GM19035 (cell line): Measurements from ENCODE around the gene ZP3.
"Not testable (repeated sequence)": the region's sequence is repeated elsewhere in the genome, so short reads cannot be mapped to it uniquely, and the experiment has no call there.

Experiments
- ATAC-seq: cut with Tn5 transposase; IDR thresholded peaks from one replicate; pipeline ENCODE4 v1.9.1; 2021; ENCODE audit not compliant: unreplicated experiment

The ZP3 gene

DNA sequence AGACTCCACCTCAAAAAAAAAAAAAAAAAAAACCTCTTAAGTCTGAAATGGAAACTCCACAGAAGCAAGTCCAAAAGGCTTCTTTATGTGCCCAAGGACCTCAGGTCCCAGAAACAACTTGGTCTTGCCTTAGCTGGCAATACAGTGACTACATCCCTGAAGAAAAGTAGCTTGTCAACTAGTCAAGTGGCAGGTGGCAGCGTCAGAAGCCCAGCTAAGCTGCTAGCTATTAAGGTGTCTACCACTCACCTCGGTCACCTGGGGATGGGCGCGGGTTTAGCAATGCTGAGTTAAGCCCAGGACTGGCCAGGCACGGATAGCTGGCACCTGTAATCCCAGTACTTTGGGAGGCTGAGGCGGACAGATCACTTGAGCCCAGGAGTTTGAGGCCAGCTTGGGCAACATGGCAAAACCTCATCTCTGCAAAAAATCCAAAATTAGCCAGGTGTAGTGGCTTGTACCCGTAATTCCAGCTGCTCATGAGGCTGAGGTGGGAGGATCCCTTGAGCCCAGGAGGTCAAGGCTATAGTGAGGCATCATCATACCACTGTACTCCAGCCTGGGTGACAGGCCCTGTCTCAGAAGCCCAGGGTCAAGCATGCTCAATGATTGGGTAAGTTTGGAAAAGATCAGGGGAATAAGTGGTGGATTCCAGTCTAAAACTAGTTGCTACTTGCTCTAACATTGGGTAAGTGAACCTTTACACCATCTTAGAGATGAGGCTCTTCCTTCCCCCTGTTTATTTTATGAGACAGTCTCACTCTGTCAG lies 14.6 kb downstream of the ZP3 start:
- not testable (repeated sequence) for ATAC-seq

DNA sequence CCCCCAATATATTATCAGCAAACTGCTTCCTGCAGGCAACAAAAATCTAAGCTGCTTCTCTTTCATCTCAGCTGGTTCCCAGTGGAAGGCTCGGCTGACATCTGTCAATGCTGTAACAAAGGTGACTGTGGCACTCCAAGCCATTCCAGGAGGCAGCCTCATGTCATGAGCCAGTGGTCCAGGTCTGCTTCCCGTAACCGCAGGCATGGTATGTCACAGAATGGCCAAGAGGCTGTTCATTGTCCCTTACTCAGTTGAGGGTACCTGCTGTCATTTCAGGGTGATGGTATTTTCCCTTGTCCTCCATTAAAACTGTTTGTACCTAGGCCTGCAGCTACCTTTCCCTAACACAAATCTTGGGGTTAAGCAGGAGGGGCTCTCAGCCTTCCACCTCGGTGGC lies 15.7 kb downstream of the ZP3 start:
- ATAC-seq, result not testable (repeated sequence)

DNA sequence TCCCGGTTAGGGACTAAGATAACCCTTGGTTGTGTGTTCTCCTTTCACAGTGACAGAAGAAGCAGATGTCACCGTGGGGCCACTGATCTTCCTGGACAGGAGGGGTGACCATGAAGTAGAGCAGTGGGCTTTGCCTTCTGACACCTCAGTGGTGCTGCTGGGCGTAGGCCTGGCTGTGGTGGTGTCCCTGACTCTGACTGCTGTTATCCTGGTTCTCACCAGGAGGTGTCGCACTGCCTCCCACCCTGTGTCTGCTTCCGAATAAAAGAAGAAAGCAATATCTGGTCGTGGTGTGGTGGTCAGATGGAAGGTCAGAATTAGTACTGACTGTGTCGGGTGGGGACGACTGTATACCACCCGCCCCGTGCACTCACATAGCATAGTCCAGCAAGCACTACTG lies 17.0 kb downstream of the ZP3 start:
- ATAC-seq, result not testable (repeated sequence)

DNA sequence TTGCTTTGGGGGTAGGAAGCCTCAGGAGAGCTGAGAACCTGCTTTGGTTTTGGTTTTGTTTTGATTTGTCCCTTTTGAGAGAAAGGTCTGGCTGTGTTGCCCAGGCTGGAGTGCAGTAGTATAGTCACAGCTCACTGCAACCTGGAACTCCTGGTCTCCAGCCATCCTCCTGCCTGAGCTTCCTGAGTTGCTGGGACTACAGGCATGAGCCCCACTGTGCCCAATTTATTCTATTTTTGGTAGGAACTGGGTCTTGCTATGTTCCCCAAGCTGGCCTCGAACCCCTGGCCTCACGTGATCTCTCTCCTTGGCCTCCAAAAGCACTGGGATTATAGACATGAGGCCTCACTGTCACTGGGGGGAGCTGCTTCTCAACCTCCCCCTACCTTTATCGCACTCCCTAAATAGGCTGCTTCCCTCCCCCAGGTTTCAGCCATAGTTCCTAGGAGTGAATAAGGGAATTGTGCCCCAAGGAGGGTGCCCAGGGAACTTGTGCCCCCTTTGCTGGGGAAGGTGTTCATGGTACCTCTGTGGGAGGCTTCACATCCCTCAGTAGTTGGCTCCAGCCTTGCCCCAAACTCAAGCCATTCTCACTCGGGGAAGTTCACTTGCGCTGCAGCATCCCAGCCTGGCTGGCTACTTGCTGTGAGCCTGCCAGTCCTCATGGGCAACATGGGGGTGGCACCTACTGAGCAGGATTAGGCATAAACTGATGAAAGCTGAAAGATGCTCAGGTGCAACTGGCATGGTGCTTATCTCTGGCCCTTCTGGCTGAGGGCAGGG lies 18.1 kb downstream of the ZP3 start:
- not testable (repeated sequence) for ATAC-seq

DNA sequence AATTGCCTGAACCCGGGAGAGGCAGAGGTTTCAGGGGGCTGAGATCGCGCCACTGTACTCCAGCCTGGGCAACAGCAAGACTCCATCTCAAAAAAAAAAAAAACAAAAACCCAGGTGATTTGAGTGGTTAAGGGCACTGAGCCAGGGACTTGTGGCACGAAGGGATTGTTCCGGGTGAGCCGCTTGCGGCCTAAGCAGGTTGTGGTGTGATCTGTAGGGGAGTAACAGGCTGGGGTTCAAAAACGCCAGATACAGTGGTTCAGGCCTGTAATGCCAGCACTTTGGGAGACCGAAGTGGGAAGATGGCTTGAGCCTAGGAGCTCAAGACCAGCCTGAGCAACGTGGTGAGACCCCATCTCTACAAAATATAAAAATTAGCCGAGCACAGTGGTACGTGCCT lies 19.1 kb downstream of the ZP3 start:
- not testable (repeated sequence) for ATAC-seq

DNA sequence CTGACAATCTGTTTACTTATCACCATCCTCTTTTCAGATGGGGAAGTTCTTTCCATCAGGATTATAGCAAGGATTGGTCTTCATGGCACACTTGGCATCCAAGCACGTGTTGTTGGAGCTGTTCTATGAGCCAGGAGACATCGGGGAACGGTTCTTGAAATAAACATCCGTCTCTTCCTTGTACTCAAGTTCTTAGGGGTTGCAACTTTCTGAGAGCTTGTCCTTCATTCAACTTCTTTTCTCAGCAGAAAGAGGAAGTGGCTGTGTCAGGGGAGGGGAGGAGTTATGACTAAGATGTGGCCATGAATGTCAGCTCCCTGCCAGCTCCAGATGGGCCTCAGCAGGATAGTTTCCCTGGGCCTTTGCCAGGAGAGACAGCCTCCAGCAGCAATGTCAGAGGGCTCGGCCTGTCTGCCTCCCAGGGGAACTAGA lies 20.8 kb downstream of the ZP3 start:
- peak; percentile 79 for ATAC-seq

DNA sequence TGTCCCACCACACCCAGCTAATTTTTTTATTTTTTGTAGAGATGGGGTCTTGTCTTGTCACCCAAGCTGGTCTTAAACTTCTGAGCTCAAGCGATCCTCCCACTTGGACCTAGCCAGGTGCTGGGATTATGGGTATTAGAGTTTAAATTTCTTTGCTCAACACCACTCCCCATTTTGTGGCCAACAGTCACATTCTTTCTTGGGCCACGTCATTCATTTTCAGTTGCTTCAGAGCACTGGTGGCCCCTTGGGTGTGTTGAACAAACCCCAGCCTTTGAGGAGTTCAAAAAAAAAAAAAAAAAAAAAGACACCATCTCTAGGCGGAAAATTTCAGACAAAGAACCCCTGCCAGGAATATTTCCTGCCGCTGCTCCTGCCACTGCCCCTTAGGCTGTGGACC lies 32.3 kb downstream of the ZP3 start:
- not testable (repeated sequence) for ATAC-seq

DNA sequence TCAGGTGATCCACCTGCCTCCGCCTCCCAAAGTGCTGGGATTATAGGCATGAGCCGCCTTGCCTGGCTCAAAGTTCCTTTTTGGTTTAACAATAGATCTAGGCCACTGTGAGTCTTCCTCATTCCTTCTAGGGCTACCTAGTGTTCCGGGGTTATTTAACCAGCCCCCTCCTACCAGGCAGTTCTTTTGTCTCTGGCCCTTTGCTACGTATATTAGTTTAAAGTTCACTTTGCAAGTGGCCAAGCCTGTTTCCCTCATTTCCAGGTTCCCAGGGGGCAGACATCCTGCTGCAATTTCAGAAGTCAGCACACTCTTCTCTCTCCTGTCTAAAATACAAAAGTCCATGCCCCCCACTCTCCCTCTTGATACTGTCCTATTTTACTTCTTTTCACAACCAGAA lies 33.8 kb downstream of the ZP3 start:
- not testable (repeated sequence) for ATAC-seq

DNA sequence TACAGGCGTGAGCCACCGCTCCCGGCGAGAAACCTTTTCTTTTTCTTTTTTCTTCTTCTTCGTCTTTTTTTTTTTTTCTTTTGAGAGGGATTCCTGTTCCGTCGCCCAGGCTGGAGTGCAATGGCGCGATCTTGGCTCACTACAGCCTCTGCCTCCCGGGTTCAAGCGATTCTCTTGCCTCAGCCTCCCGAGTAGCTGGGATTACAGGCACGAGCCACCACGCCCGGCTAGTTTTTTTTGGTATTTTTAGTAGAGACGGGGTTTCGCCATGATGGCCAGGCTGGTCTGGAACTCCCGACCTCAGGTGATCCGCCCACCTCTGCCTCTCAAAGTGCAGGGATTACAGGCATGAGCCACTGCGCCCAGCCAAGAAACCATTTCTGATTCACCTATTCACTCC lies 36.0 kb downstream of the ZP3 start:
- ATAC-seq, result not testable (repeated sequence)

DNA sequence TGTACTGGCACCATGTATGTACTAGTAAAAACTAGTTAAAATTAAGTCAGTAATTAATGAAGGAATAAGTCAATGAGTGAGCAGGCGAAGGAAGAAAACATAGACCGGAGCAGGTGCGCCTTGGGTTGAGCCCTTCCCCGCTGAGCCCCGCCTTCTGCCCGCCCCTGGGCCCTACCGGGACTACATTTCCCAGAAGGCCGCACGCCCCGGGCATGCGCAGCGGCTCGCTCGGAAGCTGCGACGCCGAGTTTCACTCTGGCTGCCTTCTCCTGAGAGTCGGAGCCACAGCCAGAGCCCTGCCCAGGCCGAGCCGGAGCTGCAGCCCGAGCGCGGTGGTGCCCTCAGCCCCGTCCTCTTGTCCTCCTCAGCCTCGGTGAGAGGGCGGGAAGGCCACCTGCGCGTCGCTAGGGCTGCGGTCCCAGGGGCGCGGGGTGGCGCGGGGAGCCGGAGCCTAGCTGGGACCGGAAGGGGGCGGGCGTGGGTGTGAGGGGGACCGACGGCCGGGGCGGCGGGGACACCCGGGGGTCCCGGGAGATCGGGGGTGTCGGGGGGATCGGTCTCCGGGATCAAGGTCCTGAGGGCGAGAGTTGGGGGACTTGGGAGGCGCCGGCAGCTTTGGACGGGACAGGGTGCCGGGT lies 36.8 kb downstream of the ZP3 start, which contains the start of gene DTX2:
DTX2 (plus strand) TSS at position 246 of the 638 bp plus-strand sequence. CDS start 18,801 bp downstream, outside the sequence.
- ATAC-seq, result peak; percentile 99

DNA sequence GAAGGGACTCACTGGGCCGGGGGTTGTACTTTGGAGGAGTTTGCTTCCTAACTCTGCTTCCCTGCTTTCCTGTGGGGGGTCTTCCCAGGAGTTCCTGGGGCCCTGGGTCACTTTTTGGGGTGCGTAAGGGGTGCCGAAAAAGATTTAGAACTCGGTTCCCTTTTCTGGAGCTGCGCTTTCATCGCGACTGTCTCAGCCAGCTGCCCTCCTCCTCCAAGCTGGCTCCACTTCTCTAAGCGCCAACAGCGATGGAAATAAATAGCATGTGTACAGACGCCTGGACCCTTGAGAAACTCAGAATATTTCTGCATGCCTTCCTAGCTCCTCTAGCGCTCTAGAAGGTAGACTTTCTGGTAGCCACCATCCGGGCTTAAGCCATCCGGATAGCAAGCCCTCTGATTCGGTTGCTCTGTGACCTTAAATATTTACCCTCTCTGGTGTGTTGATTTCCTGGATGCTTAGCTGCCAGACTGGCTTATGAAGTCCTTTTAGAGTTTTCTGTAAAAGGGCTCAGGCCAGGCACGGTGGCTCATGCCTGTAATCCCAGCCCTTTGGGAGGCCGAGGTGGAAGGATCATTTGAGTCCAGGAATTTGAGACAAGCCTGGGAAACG lies 37.6 kb downstream of the ZP3 start:
- ATAC-seq, result peak; percentile 20

DNA sequence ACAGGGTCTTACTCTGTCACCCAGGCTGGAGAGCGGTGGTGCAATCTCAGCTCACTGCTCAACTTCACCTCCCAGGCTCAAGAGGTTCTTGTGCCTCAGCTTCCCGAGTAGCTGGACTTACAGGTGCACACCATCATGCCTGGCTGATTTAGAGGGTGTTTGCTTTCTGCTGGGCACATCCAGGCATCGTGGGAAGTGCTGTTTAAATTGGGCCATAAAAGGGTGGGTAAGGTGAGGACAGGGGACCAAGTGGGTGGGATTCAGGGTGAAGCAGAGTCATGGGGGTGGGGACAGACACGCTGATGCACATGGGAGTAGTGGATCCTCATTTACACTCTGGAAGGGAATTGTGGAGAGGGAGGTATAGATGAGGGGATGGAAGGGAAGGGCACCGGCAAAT lies 40.2 kb downstream of the ZP3 start:
- ATAC-seq, result not testable (repeated sequence)

DNA sequence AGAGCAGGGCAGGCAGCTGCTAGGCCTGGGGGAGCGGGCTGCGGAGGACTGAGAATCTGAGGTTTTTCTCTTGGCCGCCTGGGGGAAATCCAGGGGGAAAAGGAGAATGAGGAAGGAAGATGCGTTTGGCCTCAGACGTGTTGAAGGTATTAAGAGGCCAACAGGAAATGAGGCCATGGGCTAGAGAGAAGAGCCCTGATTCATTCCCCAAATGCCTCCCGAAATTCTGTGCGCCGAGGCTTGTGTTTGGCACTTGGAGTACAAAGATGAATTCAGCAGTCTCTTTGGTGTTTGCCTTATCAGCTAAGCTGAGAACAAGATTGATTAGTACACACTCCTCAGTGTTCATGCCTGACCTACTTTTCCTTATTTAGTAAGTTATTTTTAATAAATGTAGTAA lies 41.2 kb downstream of the ZP3 start:
- ATAC-seq, result not testable (repeated sequence)

DNA sequence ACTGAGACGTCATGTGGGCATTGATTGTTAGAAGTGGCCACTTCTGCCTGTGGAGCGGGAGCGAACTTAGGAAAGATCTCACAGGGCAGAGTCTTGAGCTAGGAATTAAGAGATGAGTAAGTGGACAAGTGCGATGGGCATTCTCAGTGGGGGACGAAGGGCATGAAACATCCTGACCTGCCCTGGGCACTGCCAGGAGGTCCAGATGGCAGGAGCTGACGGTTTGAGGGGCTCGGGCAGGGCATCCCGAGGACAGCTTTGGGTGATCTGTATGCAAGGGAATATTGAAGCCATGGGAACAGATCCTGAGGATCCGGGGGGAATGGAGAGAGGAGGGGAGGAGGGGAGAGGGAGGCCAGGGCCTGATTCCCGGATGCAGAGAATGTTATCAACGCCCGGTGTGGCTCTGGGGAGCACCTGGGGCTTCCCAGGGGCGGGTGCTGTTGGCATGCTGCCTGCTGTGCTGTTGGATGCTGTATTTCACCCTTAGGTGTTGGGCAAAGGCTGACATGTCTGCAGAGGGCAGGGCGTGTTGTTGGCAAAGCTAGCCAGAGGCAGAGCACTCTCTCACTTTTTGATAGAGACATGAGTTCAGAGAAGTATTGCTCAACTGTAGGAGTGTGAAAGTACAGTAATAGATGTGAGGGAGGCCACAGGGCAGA lies 43.1 kb downstream of the ZP3 start:
- not testable (repeated sequence) for ATAC-seq

DNA sequence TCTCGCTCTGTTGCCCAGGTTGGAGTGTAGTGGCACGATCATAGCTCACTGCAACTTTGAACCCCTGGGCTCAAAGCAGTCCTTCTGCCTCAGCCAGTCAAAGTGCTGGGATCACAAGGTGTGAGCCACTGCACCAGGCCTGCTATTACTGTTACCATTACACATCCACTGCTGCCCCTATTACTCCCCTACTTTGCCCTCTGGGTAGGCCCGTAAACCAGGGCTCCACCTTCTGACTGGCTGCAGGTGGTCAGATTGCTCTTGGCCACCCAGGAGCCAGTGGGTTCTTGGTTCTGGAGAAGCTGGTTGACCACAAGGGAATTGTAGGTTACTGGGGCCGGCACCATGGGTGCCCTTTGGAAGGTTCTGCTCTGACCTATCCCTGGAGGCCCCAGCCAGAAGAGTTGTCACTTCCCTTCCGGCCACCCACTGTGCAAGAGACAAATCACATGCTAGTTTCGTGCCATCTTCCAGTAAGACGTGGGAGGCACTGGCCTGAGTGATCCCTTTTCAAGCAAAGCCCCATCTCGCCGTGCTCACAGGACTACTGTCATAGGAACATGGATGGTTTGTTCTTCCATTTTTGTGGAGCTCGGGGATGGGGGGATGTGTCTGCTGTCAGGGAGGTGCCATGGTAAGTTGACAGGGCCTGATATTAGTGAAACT lies 46.9 kb downstream of the ZP3 start:
- not testable (repeated sequence) for ATAC-seq

DNA sequence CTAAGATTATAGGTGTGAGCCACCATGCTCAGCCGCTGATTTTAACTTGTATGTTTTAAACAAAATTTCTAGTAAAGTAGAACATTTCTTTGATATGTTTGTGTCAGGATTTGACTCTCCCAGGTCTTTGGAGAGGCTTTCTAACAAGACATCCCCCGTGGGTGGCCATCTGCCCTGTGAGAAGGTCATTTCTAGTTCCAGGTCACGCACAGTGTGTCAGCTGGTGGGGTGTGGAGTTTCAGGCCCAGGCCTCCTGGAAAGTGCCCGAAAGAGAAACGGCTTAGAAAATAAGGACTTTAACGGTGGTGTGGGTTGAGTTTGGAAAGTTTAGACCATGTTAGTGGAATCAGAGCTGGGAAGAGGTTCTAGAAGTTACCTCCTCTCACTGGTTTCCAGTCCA lies 48.3 kb downstream of the ZP3 start:
- not testable (repeated sequence) for ATAC-seq

DNA sequence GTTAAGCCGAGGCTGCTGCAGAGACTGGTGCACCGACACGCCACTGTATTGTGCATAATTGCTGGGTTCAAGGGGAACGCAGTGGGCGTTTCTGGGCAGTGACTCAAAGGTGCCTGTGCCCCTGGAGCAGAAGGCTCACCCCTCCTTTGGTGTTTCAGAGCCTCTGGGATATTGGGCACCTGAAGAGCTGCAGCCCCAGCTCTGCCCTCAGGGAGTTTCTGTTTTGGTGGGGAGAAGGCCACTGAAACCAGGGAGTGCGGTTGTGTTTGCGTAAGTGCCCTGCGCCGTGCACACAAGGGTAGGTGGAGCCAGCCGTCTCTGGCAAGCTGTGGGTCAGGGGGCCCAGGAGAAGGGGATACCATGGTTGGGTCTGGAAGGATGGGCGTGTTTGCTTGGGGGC lies 51.5 kb downstream of the ZP3 start:
- not testable (repeated sequence) for ATAC-seq

DNA sequence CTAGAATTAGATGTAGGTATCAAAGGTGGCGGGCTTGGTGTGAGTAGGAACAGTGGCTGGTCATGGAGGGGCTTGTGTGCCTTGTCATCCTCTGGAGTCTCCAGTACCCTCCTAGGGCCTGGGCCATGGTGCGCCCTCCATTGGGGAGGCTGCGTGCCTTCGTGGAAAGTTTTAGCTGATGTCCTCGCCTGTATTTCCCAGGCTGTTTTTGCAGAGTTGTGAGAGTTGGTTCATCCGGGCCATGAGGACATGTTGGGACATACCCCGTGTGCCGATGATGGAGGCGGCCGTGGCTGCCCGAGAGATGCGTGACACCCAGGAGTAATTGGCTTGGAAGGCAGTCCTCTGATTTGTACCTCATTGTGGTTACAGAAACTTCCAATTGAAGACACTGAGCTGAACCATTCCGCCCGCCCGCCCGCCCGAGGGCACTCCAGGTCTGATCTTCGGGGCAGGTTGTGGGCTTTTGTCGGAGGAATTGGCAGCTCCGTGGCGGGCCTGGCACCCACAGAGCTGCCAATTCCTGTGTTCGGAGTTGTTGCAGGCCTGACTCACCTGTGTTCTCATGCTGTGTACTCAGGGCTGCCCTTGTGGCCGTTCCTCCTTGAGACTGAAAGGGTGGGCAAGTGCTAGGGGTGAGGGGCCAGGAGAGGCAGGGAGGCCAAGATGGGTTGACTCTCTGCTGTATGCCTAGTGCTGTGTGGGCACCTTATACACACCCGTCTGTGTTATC lies 52.2 kb downstream of the ZP3 start:
- not testable (repeated sequence) for ATAC-seq

DNA sequence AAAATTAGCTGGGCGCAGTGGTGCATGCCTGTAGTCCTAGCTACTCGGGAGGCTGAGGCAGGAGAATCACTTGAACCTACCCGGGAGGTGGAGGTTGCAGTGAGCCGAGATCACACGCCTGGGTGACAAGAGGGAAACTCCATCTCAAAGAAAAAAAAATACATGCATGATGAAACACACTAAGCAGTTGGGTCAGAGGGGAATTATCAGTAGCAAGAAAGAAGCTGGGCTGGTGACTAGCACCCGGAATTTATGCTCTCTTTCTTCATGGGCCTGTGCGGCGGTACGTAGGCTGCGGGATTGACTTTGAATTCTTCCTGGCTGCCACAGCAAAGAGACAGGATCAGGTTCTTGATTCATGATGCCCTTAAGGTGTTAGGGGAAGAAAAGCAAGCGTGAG lies 54.9 kb downstream of the ZP3 start:
- not testable (repeated sequence) for ATAC-seq
